Osteoblast (primary cell): ENCODE measurements around the gene VRK1. TPM values are rescaled to one million over a fixed set of nuclear protein-coding genes. Genes with fewer than 3 reads are reported as not detected.
"Not testable (repeated sequence)": the region's sequence is repeated elsewhere in the genome, so short reads cannot be mapped to it uniquely, and the experiment has no call there.

ENCODE experiments used
- DNase-seq: peaks from one replicate; pipeline ENCODE4 v3.0.0; 2011; ENCODE audit warnings: low spot score, mixed read lengths; ENCODE audit not compliant: insufficient read length; ENCODE audit errors: missing footprints
- H2AFZ ChIP-seq: 2 replicates; pipeline ENCODE4 v1.6.0; 2011; ENCODE audit warnings: mild to moderate bottlenecking, low read length
- H3K27ac ChIP-seq: 2 replicates; pipeline ENCODE4 v1.5.1; 2011; ENCODE audit warnings: mild to moderate bottlenecking, low read depth, low read length, moderate library complexity
- H3K27me3 ChIP-seq: 2 replicates; pipeline ENCODE4 v1.6.0; 2012; ENCODE audit warnings: mild to moderate bottlenecking, control low read depth, inconsistent platforms, low read length, moderate library complexity; ENCODE audit not compliant: insufficient read depth
- H3K36me3 ChIP-seq: 2 replicates; pipeline ENCODE4 v1.5.1; 2011; ENCODE audit warnings: mild to moderate bottlenecking, low read length, control low read depth, moderate library complexity; ENCODE audit not compliant: insufficient read depth
- H3K4me1 ChIP-seq: 2 replicates; pipeline ENCODE4 v1.5.1; 2011; ENCODE audit warnings: mild to moderate bottlenecking, low read length, control low read depth, moderate library complexity; ENCODE audit not compliant: insufficient read depth
- H3K4me2 ChIP-seq: 2 replicates; pipeline ENCODE4 v1.6.0; 2011; ENCODE audit warnings: mild to moderate bottlenecking, low read length; ENCODE audit not compliant: insufficient read depth
- H3K4me3 ChIP-seq: fragments of 200-600 bp; sonication (generic); 3 replicates; pipeline ENCODE4 v1.5.1; 2012; ENCODE audit warnings: mild to moderate bottlenecking, low read length, inconsistent platforms; ENCODE audit not compliant: insufficient read depth
- H3K79me2 ChIP-seq: 2 replicates; pipeline ENCODE4 v1.6.0; 2012; ENCODE audit warnings: mild to moderate bottlenecking, low read length, control low read depth, inconsistent platforms; ENCODE audit not compliant: insufficient read depth
- H3K9me3 ChIP-seq: 2 replicates; pipeline ENCODE4 v1.5.1; 2011; ENCODE audit warnings: low read depth, low read length, control low read depth
- H4K20me1 ChIP-seq: 2 replicates; pipeline ENCODE4 v1.6.0; 2012; ENCODE audit warnings: mild to moderate bottlenecking, low read length, control low read depth; ENCODE audit not compliant: insufficient read depth
- CTCF ChIP-seq: IDR thresholded peaks from 2 replicates; pipeline ENCODE4 v1.5.1; 2011; ENCODE audit warnings: mild to moderate bottlenecking, low read depth, low read length, moderate library complexity; ENCODE audit errors: extremely low read depth
- total RNA-seq: library from RNA; depleted of rRNA; stranded (reverse); fragments of >200 nt; gene quantifications from 2 replicates; pipeline ENCODE4 v1.2.3, GENCODE V29; 2012

The VRK1 gene
- total RNA-seq, 1 donor: 24.2 TPM

GRCh38 chr14:96764012-96764411 lies 33.2 kb upstream of the VRK1 start:
- no peak for DNase-seq
- Histone ChIP-seq H3K79me2 (no peaks in the 10 kb centered on the region), H3K4me2 (no peak overlapping the region), H3K27me3 (no peaks in the 10 kb centered on the region), H3K4me3 (no peak overlapping the region), H3K36me3 (no peaks in the 10 kb centered on the region), H3K4me1 (no peaks in the 10 kb centered on the region), H3K9me3 (no peaks in the 10 kb centered on the region), H4K20me1 (no peaks in the 10 kb centered on the region), H3K27ac (no peak overlapping the region), H2AFZ (no peak overlapping the region)
- no peak for TF ChIP-seq CTCF

DNA sequence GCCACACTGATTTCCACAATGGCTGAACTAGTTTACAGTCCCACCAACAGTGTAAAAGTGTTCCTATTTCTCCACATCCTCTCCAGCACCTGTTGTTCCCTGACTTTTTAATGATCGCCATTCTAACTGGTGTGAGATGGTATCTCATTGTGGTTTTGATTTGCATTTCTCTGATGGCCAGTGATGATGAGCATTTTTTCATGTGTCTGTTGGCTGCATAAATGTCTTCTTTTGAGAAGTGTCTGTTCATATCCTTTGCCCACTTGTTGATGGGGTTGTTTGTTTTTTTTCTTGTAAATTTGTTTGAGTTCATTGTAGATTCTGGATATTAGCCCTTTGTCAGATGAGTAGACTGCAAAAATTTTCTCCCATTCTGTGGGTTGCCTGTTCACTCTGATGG lies 32.0 kb upstream of the VRK1 start:
- H3K4me2 ChIP-seq, H3K4me3 ChIP-seq, H4K20me1 ChIP-seq, DNase-seq, H3K27me3 ChIP-seq, H2AFZ ChIP-seq, H3K79me2 ChIP-seq, H3K4me1 ChIP-seq, H3K9me3 ChIP-seq, H3K36me3 ChIP-seq, H3K27ac ChIP-seq: not testable (repeated sequence)

DNA sequence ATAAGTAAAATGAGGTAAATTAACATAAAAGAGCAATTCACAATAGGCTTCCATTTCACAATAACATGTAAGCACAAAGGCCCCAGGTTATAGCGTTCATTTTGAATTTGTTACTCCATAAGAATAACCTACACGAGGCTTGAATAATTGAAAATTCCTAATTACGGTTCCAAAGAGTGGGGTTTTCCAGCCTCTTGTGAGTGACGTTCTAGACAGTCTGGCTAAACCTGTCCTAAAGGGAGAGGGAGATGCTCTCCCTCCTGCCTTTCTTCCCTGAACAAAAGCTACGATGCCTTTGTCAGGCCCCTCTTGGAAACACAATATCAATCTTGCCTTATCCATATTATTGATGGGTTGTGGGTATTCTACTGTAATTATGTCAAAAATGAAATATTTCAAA lies 24.3 kb upstream of the VRK1 start:
- H2AFZ ChIP-seq: no peak overlapping the region
- H3K4me3 ChIP-seq: no peak overlapping the region
- no peak overlapping the region for H3K4me2 ChIP-seq
- no peak for DNase-seq
- no peak overlapping the region for H3K27ac ChIP-seq
- no peaks in the 10 kb centered on the region for H3K36me3 ChIP-seq
- H4K20me1 ChIP-seq: no peaks in the 10 kb centered on the region
- no peaks in the 10 kb centered on the region for H3K27me3 ChIP-seq
- H3K9me3 ChIP-seq: no peaks in the 10 kb centered on the region
- no peak for TF ChIP-seq CTCF
- no peaks in the 10 kb centered on the region for H3K4me1 ChIP-seq
- no peaks in the 10 kb centered on the region for H3K79me2 ChIP-seq

DNA sequence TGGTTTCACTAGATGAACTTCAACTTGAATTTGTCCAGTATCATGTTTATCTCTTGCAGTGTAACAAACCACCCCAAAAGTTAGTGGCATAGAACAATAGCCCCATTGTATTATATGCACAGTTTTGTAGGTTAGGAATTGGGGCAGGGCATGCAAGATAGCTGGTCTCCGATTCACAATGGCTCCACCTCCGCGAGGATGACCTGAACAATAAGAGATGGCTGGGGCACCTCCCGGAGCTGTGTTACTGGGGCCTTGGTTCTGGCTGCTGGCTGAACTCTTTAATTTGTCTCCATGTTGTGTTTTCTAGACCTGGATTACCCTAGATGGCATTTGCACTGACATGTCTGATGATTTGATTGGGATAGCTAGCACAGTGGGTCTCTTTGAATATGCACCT lies 20.4 kb upstream of the VRK1 start:
- Histone ChIP-seq H3K27me3 (peaks cover 5% of the 10 kb centered on the region), H3K4me1 (no peaks in the 10 kb centered on the region), H3K9me3 (no peaks in the 10 kb centered on the region), H2AFZ (no peak overlapping the region), H3K4me3 (no peak overlapping the region), H3K79me2 (no peaks in the 10 kb centered on the region), H3K27ac (no peak overlapping the region), H3K4me2 (no peak overlapping the region), H3K36me3 (no peaks in the 10 kb centered on the region), H4K20me1 (no peaks in the 10 kb centered on the region)
- no peak for DNase-seq
- no peak for TF ChIP-seq CTCF

DNA sequence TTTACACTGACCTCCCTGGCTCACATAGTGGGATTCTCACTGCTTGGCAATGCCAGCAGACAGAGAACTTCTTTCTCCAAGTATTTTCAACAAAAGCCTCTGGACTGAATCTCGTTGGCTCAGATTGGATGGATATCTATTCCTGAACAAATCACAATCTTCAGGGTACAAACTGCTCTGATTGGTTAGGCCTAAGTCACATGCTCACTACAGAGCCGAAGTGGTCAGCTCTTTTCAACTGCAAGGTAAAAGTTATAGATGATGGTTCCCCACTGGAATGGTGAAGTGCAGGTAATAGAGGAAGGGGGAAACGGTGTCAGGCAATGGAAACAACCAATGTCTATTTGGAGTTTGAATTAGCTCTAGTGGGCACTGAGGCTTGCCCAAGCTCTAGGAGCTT lies 16.7 kb upstream of the VRK1 start:
- Histone ChIP-seq H3K4me1 (no peaks in the 10 kb centered on the region), H3K36me3 (no peaks in the 10 kb centered on the region), H3K27ac (no peak overlapping the region), H4K20me1 (no peaks in the 10 kb centered on the region), H3K4me3 (no peak overlapping the region), H3K27me3 (peaks cover 5% of the 10 kb centered on the region), H3K79me2 (no peaks in the 10 kb centered on the region), H2AFZ (no peak overlapping the region), H3K4me2 (no peak overlapping the region), H3K9me3 (no peaks in the 10 kb centered on the region)
- no peak for TF ChIP-seq CTCF
- no peak for DNase-seq
